T47D (cell line): ENCODE data around the gene HOATZ.

ENCODE experiments used
- DNase-seq, 2 experiments: peaks; one replicate each; pipeline versions ENCODE4 v3.0.0 to v3.0.0-alpha.2; 2011 to 2012; ENCODE audit warnings: low read depth in 1 of 2, low spot score in 1 of 2
- JUND ChIP-seq: IDR thresholded peaks from 2 replicates; pipeline ENCODE4 v1.6.1; 2012; ENCODE audit warnings: low read depth
- in situ Hi-C: cut with HindIII; loops from 2 replicates; pipeline ENCODE4 v1.10.0; 2016; ENCODE audit warnings: low sequenced_read_pairs, low pct_unique_long_range_greater_than_20kb

Gene HOATZ

GRCh38 chr11:111514216-111515031 is at the start of gene HOATZ:
Gene HOATZ, plus strand, starts transcription at chr11:111514778. Its CDS starts 7 bp downstream, at chr11:111514785.
- no peak for TF ChIP-seq JUND
- DNase-seq = peak; percentile 43 to 69
- in situ Hi-C loops = no loop called here

DNA sequence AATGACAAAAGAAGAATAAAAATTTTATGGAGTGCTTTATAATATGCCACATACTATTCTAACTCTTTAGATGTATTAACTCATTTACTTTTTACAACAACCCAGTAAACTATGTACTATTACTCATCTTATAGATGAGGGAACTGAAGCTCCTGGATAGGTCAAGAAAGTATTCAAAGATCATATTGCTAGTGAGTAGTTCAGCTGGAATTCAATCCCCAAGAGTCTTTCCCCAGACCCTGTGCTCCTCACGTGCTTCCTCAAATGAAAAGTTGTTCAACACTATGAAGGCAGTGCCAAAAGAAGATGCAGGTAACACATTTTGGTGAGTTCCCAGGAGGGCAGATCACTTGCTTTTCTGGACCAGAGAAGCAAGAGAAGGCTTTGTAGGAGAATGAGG is 49.2 kb upstream of the HOATZ start:
- no peak for TF ChIP-seq JUND
- in situ Hi-C loops = no loop called here
- DNase-seq = no peak

DNA sequence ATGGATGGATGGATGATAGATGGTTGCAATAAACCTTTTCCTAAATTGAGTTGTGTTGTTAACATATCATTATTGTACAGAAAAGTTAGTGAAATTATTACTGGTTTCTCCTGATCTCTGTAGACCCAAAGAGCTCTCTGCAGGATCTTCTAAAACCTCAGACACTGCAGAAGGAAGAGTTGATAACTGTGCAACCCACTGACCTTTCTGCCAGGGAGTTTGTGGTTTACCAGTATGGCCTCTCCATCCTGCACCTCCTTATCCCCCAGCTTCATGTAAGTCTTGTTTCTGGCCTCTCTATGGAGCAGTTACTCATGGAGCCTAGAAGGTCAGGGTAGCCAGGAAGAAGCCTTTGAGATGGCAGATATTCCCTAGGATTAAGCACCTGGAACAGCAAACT is 48.0 kb upstream of the HOATZ start:
- in situ Hi-C loops = no loop called here
- TF ChIP-seq JUND = no peak
- no peak for DNase-seq

DNA sequence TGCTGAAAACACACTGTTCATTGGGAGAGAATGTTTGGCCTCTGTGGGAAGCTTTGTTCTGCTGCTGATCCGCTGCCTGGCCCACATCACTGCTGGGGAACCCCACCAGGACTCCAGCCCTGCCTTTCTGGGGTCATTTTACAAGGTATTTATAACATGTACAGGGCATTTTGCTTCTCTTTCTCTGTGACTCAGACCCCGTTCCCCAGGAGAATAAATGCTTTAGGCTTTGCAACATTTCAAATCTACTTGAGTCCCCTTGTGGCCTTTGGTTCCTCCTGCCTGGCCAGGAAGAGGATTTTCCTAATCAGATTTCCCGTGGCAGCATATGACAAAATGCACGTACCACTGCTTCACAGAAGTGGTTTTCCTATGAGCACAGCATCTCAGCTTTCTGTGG is 45.4 kb upstream of the HOATZ start:
- no peak for TF ChIP-seq JUND
- no peak for DNase-seq
- in situ Hi-C loops = no loop called here

- TF ChIP-seq JUND = no peak
- in situ Hi-C loops = no loop called here
- DNase-seq = no peak
Observed at GRCh38 chr11:111472228-111472627, 42.4 kb upstream of the HOATZ start.

- in situ Hi-C loops = no loop called here
Observed at GRCh38 chr11:111474432-111474831, 40.1 kb upstream of the HOATZ start.

DNA sequence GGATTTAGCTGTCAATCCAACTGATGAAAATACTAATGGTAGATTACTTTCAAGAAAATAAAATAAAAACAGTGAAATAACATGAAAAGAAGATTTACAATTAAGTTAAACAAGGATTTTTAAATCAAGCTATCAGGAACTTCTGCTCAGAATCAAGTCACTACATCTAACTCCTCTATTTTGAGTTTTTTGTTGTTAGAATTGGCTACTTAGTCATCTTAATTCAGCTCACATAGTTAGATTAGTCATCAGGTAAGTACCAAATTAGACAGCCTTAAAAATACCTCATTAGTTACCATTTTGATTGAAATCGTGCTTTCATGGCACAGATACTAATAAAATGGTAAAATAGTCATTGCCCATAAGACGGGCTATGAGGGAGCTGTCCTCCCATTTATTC is 38.2 kb upstream of the HOATZ start:
- no peak for TF ChIP-seq JUND
- in situ Hi-C loops = no loop called here
- DNase-seq = no peak

More at GRCh38 chr11:111474432-111474831, 40.1 kb upstream of the HOATZ start:
- TF ChIP-seq JUND = no peak
- DNase-seq = no peak

DNA sequence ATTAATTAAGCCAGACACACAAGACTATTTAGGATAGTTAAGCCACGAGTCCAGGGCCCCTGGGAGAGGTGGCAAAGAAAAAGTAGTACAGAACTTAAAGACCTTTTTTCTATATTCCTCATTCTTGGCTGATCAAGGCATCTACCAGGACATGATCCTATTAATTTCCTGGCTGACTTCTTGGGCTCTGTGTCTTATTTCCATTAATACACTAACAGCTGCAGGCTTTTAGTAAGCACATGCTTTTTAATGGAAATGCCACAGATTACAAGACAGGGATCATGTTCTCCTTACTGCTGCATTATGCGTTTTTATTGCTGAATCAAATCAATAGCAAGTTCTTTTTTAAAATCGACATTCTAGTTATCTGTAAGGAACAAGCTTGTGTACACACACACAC is 37.6 kb upstream of the HOATZ start:
- TF ChIP-seq JUND = no peak
- DNase-seq = no peak
- in situ Hi-C loops = no loop called here

DNA sequence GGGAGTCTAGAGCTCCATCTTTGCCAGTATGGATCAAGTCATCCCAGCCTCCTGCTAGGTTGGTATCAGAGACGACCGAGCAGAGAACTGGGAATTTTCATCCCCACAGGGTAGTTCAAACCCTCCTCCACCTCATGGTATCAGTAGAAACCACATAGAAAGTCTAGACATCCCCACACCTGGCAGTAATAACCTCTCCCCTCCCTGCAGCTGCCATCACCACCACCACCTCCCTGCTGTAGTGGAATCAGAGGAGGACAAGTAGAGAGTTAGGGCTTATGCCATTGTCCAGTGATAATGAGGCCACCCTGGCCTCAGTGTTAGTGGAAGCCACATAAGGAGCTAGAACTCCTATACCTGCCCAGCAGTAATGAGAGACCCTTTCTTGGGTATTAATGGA is 36.7 kb upstream of the HOATZ start:
- no peak for DNase-seq
- no peak for TF ChIP-seq JUND
- in situ Hi-C loops = no loop called here

- TF ChIP-seq JUND = no peak
- DNase-seq = no peak
- in situ Hi-C loops = no loop called here
Observed at GRCh38 chr11:111479666-111480065, 34.9 kb upstream of the HOATZ start.

DNA sequence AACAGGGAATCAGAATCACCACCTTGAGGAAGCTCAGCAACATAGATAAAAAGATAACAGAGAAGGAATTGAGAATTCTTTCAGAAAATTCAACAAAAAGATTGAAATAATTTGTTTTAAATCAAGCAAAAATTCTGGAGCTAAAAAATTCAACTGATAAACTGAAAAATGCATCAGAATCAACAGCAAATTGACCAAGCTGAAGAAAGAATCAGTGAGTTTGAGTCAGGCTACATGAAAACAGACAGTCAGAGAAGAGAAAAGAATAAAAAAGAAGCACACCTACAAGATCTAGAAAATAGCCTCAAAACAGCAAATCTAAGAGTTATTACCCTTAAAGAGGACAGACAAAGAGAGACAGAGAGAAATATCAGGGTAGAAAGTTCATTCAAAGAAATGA is 31.1 kb upstream of the HOATZ start:
- no peak for DNase-seq
- in situ Hi-C loops = no loop called here
- TF ChIP-seq JUND = no peak

DNA sequence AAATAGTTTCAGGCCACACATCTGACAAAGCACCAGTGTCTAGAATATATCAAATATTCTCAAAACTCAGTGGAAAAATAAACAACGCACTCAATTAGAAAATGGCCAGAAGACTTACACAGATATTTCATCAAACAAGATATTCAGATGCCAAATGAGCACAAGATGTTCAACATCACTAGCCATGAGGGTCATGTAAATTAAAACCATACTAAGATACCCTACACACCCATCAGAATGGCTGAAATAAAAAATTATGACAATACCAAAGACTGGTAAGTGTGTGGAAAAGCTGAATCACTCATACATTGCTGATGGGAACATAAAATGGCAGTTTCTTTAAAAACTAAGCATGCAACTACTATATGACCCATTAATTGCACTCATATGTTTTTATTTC is 24.1 kb upstream of the HOATZ start:
- no peak for TF ChIP-seq JUND
- in situ Hi-C loops = no loop called here
- DNase-seq = no peak

DNA sequence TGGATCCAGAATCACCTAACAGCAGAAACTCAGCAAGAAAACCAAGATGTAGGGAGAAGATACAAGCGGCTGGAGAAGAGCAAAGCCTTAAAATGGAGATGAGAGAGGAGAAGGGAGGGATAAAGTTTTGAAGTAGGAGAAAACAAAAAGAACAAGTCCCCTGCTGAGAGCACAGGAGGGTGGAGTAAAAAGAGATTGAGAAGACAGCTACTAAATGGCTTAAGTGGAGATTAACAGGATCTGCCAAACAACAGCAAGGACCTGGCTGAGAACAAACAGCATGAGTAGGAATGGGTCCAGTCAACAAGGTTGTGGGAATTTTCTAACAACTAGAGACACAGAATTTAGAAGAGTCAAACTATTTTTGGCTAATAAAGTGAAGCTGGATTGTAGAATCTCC is 20.5 kb upstream of the HOATZ start:
- DNase-seq = no peak
- no peak for TF ChIP-seq JUND
- in situ Hi-C loops = no loop called here

- in situ Hi-C loops = no loop called here
- TF ChIP-seq JUND = no peak
- no peak for DNase-seq
Observed at GRCh38 chr11:111499483-111499882, 15.1 kb upstream of the HOATZ start.
